HCT116 (cell line): ENCODE data around the gene ZNF579. TPM values are rescaled to one million over a fixed set of nuclear protein-coding genes. Genes with fewer than 3 reads are reported as not detected.

Source experiments
- ATAC-seq: fragments of 200-7000 bp; cut with Tn5 transposase; 2 replicates; pipeline ENCODE4 v1.9.1; 2020; ENCODE audit warnings: mild to moderate bottlenecking, moderate library complexity
- BruUV-seq: library from RNA; stranded (reverse); fragments of 400-500 nt; replicated peaks from 2 replicates; lab custom pipeline; 2021; lab: Mats Ljungman, UMichigan
- CTCF ChIA-PET: fragments of 300-600 bp; sonication (Branson Sonifier 250); formaldehyde crosslinking; loops from one replicate; lab custom pipeline; 2021; ENCODE audit warnings: antibody characterized with exemption; lab: Charles Lee
- POLR2A ChIA-PET: fragments of 300-600, 350-600 bp; sonication (Branson Sonifier 250); formaldehyde crosslinking; loops from one replicate; lab custom pipeline; 2021; ENCODE audit warnings: antibody characterized with exemption; lab: Charles Lee
- RAD21 ChIA-PET, 2 experiments: fragments of 300-600 bp; sonication (Branson Sonifier 250); formaldehyde crosslinking; loops; one replicate each; lab custom pipeline; 2023; ENCODE audit warnings: low total read pairs in 2 of 2; ENCODE audit not compliant: uncharacterized antibody in 2 of 2, unreplicated experiment in 2 of 2, low non-redundant PET in 1 of 2; lab: Charles Lee
- DNase-seq: peaks from one replicate; pipeline ENCODE4 v3.0.0-alpha.2; 2010; ENCODE audit warnings: low read depth, low spot score
- H2AFZ ChIP-seq: fragments of 200-600 bp; shearing (Covaris generic), sonication (generic); 2 replicates; pipeline ENCODE4 v1.6.1; 2017; ENCODE audit warnings: low read depth, mixed run types, mixed read lengths, antibody characterized with exemption, low read length; ENCODE audit not compliant: poor library complexity, severe bottlenecking
- H3K27ac ChIP-seq: 2 replicates; pipeline ENCODE4 v1.5.1; 2012; ENCODE audit warnings: low read depth, low read length
- H3K27me3 ChIP-seq: fragments of 200-600 bp; sonication (generic); 2 replicates; pipeline ENCODE4 v1.6.1; 2016; ENCODE audit warnings: mixed run types, low read length, mixed read lengths; ENCODE audit not compliant: insufficient read depth
- H3K36me3 ChIP-seq, 2 experiments: fragments of 200-500 bp in 1 of 2; fragments of 200-600 bp in 1 of 2; sonication (Bioruptor generic) in 1 of 2; sonication (generic) in 1 of 2; 2 replicates each; pipeline versions ENCODE4 v1.5.1 to v1.6.1; 2014 to 2016; ENCODE audit warnings: low read length in 2 of 2, inconsistent platforms in 1 of 2, mixed read lengths in 1 of 2, mixed run types in 1 of 2; ENCODE audit not compliant: insufficient read depth in 2 of 2, control insufficient read depth in 1 of 2
- H3K4me1 ChIP-seq, 2 experiments: fragments of 200-600 bp in 1 of 2; sonication (generic) in 1 of 2; 2 replicates each; pipeline versions ENCODE4 v1.5.1 to v1.6.1; 2012 to 2017; ENCODE audit warnings: low read length in 2 of 2, inconsistent platforms in 1 of 2, mild to moderate bottlenecking in 1 of 2, mixed read lengths in 1 of 2, mixed run types in 1 of 2, moderate library complexity in 1 of 2; ENCODE audit not compliant: insufficient read depth in 2 of 2, control insufficient read depth in 1 of 2
- H3K4me2 ChIP-seq: fragments of 200-600 bp; sonication (generic); 2 replicates; pipeline ENCODE4 v1.6.1; 2017; ENCODE audit warnings: mixed run types, low read length, mixed read lengths
- H3K4me3 ChIP-seq, 2 experiments: fragments of 200-600 bp in 1 of 2; sonication (generic) in 1 of 2; replicated peaks in 1 of 2; 2 replicates each; pipeline ENCODE4 v1.5.1; 2011 to 2016; ENCODE audit warnings: low read length in 2 of 2, control low read depth in 1 of 2, low read depth in 1 of 2, mild to moderate bottlenecking in 1 of 2, mixed read lengths in 1 of 2, mixed run types in 1 of 2
- H3K79me2 ChIP-seq: fragments of 200-600 bp; sonication (generic); 2 replicates; pipeline ENCODE4 v1.6.1; 2017; ENCODE audit warnings: mild to moderate bottlenecking, mixed run types, low read length, moderate library complexity, mixed read lengths; ENCODE audit not compliant: insufficient read depth
- H3K9ac ChIP-seq: fragments of 200-600 bp; sonication (generic); 2 replicates; pipeline ENCODE4 v1.6.1; 2016; ENCODE audit warnings: low read length, mixed read lengths
- H3K9me2 ChIP-seq: fragments of 200-600 bp; sonication (generic), shearing (Covaris generic); 2 replicates; pipeline ENCODE4 v1.6.1; 2017; ENCODE audit warnings: mixed run types, mild to moderate bottlenecking, moderate library complexity; ENCODE audit not compliant: insufficient read depth
- H3K9me3 ChIP-seq, 2 experiments: fragments of 200-500 bp in 1 of 2; fragments of 200-600 bp in 1 of 2; sonication (Bioruptor generic) in 1 of 2; sonication (generic) in 1 of 2; 2 replicates each; pipeline ENCODE4 v1.6.1; 2014 to 2017; ENCODE audit warnings: low read length in 2 of 2, mixed read lengths in 2 of 2, inconsistent platforms in 1 of 2, low read depth in 1 of 2, mild to moderate bottlenecking in 1 of 2, mixed run types in 1 of 2, moderate library complexity in 1 of 2; ENCODE audit not compliant: control insufficient read depth in 1 of 2, insufficient read depth in 1 of 2
- H4K20me1 ChIP-seq: fragments of 200-600 bp; sonication (generic), shearing (Covaris generic); 2 replicates; pipeline ENCODE4 v1.6.1; 2017; ENCODE audit warnings: mixed run types, mild to moderate bottlenecking, moderate library complexity; ENCODE audit not compliant: insufficient read depth
- EZH2phosphoT487 ChIP-seq: fragments of 200-600 bp; IDR thresholded peaks from 2 replicates; pipeline ENCODE4 v1.6.1; 2018; ENCODE audit warnings: antibody characterized with exemption, borderline replicate concordance
- POLR2AphosphoS5 ChIP-seq: IDR thresholded peaks from 2 replicates; pipeline ENCODE4 v1.6.1; 2011; ENCODE audit warnings: mild to moderate bottlenecking, low read depth, low read length, moderate library complexity
- RAD21 ChIP-seq: IDR thresholded peaks from 2 replicates; pipeline ENCODE4 v1.6.1; 2012; ENCODE audit warnings: low read depth, mild to moderate bottlenecking
- SIN3A ChIP-seq: IDR thresholded peaks from 2 replicates; pipeline ENCODE4 v1.6.1; 2012; ENCODE audit warnings: low read depth
- SP1 ChIP-seq: IDR thresholded peaks from 2 replicates; pipeline ENCODE4 v1.6.1; 2012; ENCODE audit warnings: low read depth
- ZBTB33 ChIP-seq: IDR thresholded peaks from 2 replicates; pipeline ENCODE4 v1.6.1; 2011; ENCODE audit warnings: mild to moderate bottlenecking, low read length, moderate library complexity; ENCODE audit not compliant: insufficient replicate concordance; ENCODE audit errors: extremely low read depth
- intact Hi-C: fragments of 100-400 bp; cut with micrococcal nuclease; formaldehyde crosslinking; loops from 2 replicates; pipeline ENCODE4 v1.10.0; 2022
- total RNA-seq: library from RNA; stranded (reverse); gene quantifications from one replicate; pipeline ENCODE4 v1.2.1, GENCODE V29; 2021; ENCODE audit not compliant: unreplicated experiment
- TF ChIP-seq, protein P1 (sequence below): IDR thresholded peaks from 2 replicates; pipeline ENCODE4 v1.6.1; 2012

ZNF579 gene
- total RNA-seq, 1 experiment from 2014 or later: 24.1 TPM

GRCh38 chr19:55590617-55591016, 10.0 kb upstream of the ZNF579 start (continued):
- no peak for TF ChIP-seq ZBTB33
- no peak for TF ChIP-seq RAD21
- TF ChIP-seq, protein P1, sequence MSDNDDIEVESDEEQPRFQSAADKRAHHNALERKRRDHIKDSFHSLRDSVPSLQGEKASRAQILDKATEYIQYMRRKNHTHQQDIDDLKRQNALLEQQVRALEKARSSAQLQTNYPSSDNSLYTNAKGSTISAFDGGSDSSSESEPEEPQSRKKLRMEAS: no peak
- no peak for TF ChIP-seq SP1
- TF ChIP-seq SIN3A: no peak

GRCh38 chr19:55590109-55590508, 9.5 kb upstream of the ZNF579 start:
- Histone ChIP-seq H4K20me1 (no peaks in the 10 kb centered on the region), H3K79me2 (no peaks in the 10 kb centered on the region), H3K9ac (no peak overlapping the region), H3K4me2 (no peak overlapping the region), H3K4me3 (no peak overlapping the region), H3K36me3 (peaks cover under 1 to 5% of the 10 kb centered on the region in 2 experiments; a peak in 2 of 4 replicates), H3K27ac (no peak overlapping the region), H3K9me3 (no peaks in the 10 kb centered on the region), H3K4me1 (peaks cover 11 to 22% of the 10 kb centered on the region in 2 experiments), H3K9me2 (no peaks in the 10 kb centered on the region), H2AFZ (no peak overlapping the region), H3K27me3 (no peaks in the 10 kb centered on the region)
- CTCF ChIA-PET: no interaction called here
- BruUV-seq: no TSS peak
- no peak for ATAC-seq
- no peak for DNase-seq
- intact Hi-C loops: no loop called here
- TF ChIP-seq SP1 (no peak), POLR2AphosphoS5 (no peak), RAD21 (no peak), EZH2phosphoT487 (no peak), ZBTB33 (no peak)
- POLR2A ChIA-PET: no interaction called here
- RAD21 ChIA-PET: no interaction called here
